ENCODE data around the gene GAB1.

GRCh38 chr4:143514497-143514896 lies 177.8 kb downstream of the GAB1 start:
- TF ChIP-seq POLR2A (IDR thresholded peaks at IDR 0.05; ENCODE audit: borderline replicate concordance, extremely low read depth, insufficient read depth, insufficient read length) (no peak), ZBTB33 (IDR thresholded peaks at IDR 0.05; ENCODE audit: extremely low read depth, insufficient replicate concordance, low read length) (no peak), CTCF (IDR thresholded peaks at IDR 0.05 in 2 of 3, conservative IDR thresholded peaks at IDR 0.05 in 1 of 3; ENCODE audit: borderline replicate concordance in 1 of 3, insufficient read depth in 1 of 3, low read depth in 2 of 3, low read length in 2 of 3) (no peak)

All from HCT116 (cell line).